Skeletal muscle cell (primary cell): ENCODE measurements around the gene PUM1.

Experiments
- DNase-seq: peaks from one replicate; pipeline ENCODE4 v3.0.0-alpha.2; 2010; ENCODE audit warnings: low read depth
- H3K4me3 ChIP-seq: 2 replicates; pipeline ENCODE4 v1.5.1; 2011; ENCODE audit warnings: low read depth, mild to moderate bottlenecking, control low read depth, low read length, moderate library complexity

The PUM1 gene

DNA sequence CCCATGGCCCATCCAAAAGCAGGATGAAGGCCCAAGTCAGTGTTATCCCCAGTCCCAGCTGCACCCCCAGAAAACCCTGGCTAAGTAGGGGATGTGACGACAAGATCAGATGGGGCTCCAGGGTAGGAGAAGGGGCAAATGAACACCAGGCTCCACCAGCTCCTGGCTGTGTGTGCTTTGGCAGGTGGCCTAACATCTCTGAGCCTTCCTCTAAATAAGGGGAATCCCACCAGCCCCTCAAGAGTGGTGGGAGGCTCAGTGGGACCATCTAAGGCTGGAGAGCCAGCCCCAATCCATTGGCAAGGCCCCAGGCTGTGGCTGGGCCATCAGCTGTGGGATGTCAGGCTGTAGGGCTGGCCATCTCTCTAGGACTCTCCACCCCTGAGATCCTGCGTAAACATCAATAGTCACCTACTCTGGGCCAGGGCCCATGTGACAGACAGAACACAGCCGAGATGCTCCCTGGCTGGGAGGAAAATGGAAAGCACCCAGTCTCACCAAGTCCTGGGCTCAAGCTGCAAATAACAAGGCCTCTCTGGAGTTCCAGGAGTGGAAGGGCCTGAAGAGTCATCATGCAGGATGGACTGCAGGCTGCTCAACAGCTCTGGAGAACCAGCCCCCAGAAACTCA lies 164.5 kb downstream of the PUM1 start:
- DNase-seq: no peak
- H3K4me3 ChIP-seq: no peak overlapping the region

DNA sequence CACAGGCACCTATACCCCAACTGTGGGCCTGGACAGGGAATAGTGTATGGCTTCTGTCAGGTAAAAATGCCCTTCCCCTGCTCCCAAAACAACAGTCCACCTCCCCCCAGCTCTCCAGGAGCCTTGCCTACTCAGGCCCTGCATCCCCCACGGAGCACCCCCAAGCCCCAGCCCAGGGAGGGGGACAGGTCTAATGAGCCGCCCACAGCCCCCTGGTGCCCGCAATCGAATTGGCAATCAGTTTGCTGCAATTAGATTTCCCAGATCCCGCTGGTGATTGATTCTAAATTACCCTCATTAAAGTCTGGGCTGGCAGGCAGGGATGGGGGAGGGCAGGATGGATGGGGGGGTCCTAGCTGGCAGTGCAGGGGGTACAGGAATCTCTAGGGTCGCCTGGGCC lies 165.0 kb downstream of the PUM1 start:
- DNase-seq: no peak
- no peak overlapping the region for H3K4me3 ChIP-seq

GRCh38 chr1:30899577-30900389 lies 165.7 kb downstream of the PUM1 start:
- no peak overlapping the region for H3K4me3 ChIP-seq
- no peak for DNase-seq

- DNase-seq: no peak
These were observed 167.3 kb downstream of the PUM1 start for GRCh38 chr1:30898031-30898815.

DNA sequence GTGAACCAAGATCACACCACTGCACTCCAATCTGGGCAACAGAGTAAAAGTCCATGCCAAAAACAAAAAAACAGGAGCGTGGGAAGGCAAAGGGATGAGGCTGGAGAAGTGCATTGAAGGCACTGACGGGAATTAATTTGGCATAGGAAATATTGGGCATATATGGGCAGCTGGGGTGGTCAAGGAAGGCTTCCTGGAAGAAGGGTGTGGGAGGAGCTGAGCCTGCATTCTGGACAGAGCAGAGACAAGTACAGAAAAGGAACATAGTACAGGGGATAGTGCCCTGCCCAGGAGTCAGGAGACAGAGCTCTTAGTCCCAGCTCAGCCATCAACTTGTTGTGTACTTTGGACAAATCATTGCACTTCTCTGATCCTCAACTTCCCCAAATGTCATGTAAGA lies 168.6 kb downstream of the PUM1 start:
- DNase-seq: no peak
- H3K4me3 ChIP-seq: no peak overlapping the region

More at GRCh38 chr1:30898031-30898815, 167.3 kb downstream of the PUM1 start:
- H3K4me3 ChIP-seq: no peak overlapping the region

DNA sequence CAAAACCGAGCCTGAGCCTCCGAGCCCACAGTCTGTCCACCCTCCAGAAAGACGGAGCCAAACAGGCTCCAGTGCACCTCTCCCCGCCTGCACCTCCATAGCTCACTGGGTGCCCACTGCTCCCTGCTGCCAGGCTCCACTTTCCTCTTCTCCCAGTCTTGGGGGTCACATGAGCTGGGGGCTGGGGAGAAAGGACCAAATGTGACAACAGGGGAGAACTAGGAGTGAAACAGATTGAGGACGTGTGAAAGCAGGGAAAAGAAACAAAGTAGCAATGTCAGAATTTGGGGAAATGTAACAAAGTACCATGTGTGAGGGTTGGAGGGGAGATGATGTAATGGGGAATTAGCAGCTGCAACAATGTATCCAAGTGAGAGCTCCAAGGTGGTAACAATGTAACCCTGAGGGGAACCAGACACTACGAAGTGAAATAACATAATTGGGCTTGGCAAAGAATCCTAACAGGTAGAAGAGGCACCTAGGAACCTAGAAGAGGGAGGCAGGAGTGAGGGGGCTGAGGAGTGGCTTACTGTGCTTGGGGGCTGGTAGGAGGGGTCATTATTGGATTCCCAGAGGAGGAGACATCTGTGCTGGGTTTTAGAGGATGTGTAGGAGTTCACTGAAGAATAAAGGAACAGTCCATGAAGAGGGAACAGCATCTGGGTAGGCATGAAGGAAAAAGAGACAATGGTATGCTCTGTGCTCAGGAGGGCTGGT lies 169.4 kb downstream of the PUM1 start:
- H3K4me3 ChIP-seq: no peak overlapping the region
- DNase-seq: no peak

DNA sequence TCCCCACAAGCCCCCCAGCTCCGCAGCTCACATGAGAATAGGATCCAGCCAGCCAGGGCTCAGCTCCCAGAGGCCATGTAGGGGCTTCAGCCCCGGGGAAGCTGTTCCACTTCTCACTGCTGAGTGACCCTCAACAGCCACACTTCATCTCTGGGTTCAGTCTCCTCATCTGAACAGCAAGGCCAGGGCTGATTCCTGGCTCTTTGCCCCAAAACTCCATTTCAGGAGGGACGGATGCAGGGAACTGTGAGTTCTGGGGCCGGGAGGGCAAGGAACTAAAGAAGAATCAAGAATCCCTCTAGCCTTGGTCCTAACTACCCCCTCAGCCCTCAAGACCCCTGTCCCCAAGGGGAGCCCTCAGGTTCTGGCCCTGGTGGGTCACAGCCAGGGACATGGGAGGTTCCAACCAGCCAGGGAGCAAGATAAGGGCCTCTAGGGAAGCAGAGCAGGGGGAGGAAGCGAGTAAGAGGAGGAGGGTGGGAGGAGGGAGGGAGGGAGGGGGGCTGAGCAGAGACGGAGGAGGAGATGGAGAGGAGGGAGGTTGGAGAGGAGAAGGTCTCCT lies 170.1 kb downstream of the PUM1 start:
- H3K4me3 ChIP-seq: no peak overlapping the region

DNA sequence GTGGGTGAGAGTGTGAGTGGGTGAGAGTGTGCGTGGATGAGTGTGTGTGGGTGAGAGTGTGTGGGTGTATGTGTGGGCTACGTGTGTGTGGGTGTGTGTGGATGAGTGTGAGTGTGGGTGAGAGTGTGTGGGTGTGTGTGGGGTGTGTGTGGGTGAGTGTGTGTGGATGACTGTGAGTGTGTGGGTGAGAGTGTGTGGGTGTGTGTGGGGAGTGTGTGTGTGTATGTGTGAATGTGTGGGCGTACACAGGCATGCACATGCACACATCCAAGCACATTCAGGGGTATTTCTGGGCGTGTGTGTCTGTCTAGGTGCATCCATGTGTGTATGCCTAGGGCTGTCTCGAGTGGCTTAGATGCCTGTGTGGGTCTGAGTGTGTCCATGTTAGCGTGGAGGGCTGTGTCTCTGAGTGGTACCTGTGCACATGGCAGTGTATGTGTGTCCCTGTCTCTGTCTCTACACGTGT lies 171.0 kb downstream of the PUM1 start:
- H3K4me3 ChIP-seq: no peak overlapping the region
- no peak for DNase-seq

More for the DNA sequence above, 170.1 kb downstream of the PUM1 start:
- DNase-seq: no peak

DNA sequence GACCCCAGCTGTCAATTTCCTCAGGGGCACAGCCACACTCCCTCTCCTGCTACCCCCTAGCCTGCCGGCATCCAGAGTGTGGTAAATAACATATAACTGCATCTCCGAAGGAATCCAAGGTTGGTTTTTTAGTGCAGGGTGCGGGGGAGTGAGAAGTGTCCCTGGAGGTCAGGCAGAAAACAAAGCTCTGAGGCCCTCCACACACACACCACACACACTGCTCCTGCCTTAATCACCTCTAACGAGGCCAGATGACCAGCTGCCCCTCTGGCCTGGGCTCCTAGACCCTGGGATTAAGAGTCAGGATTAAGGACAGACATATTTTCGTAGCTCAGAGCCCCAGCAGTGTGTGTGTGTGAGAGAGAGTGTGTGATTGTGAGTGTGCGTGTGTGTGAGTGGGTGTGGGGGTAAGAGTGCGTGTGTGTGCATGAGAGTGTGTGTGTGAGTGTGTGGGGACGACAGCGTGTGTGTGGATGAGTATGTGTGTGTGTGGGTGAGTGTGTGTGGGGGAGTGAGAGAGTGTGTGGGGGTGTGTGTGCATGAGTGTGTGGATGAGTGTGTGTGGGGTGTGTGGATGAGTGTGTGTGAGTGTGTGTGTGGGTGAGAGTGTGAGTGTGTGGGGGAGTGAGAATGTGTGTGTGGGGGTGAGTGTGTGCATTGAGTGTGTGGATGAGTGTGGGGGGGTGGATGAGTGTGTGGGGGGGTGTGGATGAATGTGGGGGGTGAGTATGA lies 171.6 kb downstream of the PUM1 start:
- DNase-seq: no peak
- H3K4me3 ChIP-seq: no peak overlapping the region

DNA sequence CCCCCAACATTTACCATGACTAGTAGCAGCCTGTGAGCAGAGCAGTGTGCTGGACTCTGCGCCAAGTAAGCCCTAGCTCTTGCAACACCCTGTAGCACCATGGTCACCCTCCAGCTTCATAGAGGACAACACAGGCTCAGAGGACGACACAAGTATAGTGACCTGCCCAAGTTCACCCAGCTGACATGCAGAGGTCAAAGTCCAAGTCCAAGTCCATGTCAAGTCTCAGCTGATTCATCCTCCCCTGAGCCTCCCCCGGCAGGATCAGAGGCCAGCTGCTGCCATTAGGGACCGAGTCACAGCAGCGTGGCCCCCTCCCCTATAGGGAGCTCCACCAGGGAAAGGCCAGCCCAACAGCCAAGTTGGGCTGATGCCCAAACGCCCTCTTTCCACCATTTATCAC lies 172.8 kb downstream of the PUM1 start:
- no peak overlapping the region for H3K4me3 ChIP-seq
- no peak for DNase-seq

- no peak for DNase-seq
- H3K4me3 ChIP-seq: no peak overlapping the region
These were observed 174.3 kb downstream of the PUM1 start for GRCh38 chr1:30891227-30891552.

- no peak overlapping the region for H3K4me3 ChIP-seq
- DNase-seq: no peak
These were observed 174.9 kb downstream of the PUM1 start for GRCh38 chr1:30890502-30891226.

GRCh38 chr1:30889511-30889910 lies 176.0 kb downstream of the PUM1 start:
- DNase-seq: no peak
- no peak overlapping the region for H3K4me3 ChIP-seq

- no peak overlapping the region for H3K4me3 ChIP-seq
- DNase-seq: no peak
These were observed 176.5 kb downstream of the PUM1 start for GRCh38 chr1:30888975-30889374.

DNA sequence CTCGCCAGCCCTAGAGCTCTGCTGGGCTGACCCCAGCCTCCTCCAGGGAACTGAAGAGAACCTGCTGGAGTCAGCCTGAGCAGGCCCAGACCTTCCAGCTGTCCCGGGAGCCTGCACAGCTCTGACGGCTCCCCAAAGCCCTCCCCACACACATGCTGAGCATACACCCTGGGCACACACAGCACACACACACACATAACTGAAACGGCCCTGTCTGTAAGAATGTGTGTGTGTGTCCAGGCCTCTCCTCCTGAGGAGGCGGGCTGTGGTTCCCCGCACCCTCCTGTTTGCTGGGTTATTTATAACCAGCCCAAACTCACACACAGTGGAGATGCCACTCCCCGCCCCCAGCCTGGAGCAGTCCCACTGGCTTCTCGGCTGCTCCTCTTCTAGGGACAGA lies 177.1 kb downstream of the PUM1 start:
- H3K4me3 ChIP-seq: no peak overlapping the region
- DNase-seq: peak; percentile 90

GRCh38 chr1:30887485-30888315 lies 177.8 kb downstream of the PUM1 start:
- DNase-seq: no peak
- no peak overlapping the region for H3K4me3 ChIP-seq

GRCh38 chr1:30886710-30887428 lies 178.6 kb downstream of the PUM1 start:
- DNase-seq: no peak
- no peak overlapping the region for H3K4me3 ChIP-seq
